ENCODE results near the gene RAB26. TPM values are rescaled to one million over a fixed set of nuclear protein-coding genes. Genes with fewer than 3 reads are reported as not detected.

The RAB26 gene
- total and polyA plus RNA-seq, 2 donors from 2014 or later = 1.5 to 3.0 TPM

DNA sequence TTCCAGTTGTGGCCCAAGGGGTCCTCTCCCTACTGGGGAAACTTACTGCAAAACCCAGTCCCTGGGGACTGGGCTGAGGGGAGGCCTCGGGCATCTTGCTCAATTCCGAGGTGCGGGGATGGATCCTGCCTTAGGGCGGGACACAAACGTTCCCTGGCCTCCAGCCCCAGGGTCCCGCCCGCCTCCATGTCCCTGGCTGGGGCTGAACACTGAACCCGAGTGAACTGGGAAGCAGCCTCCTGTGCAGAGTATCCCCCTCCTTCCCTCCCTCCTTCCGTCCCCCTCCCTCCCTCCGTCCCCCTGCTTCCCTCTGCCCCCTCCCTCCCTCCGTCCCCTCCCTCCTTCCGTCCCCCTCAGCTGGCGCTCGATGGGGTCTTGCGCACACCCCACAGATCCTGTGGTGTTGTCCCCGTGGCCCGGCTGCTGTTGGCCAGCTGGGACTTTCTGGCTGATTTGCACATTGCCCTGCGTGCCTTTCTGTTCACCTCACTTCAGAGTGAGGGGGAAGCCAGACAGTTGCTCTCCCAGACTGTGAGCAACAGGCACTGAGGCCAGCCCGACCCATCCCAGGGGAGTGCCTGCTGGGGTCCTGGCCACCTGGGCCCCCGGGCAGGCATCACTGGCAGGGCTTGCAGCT, 12.6 kb downstream of the RAB26 start:
- H3K36me3 ChIP-seq (ENCODE audit: control insufficient read depth in 2 of 3, insufficient read depth in 3 of 3, low read length in 3 of 3) = peaks cover 0 to 3% (median 0%) of the 10 kb centered on the region in 3 donors
- H3K9ac ChIP-seq (ENCODE audit: low read length in 3 of 3) = no peak overlapping the region
- DNase-seq = no peak
- no peak overlapping the region for H3K4me3 ChIP-seq (ENCODE audit: low read length in 3 of 3)
- no peak for FAIRE-seq
- peaks cover 0 to 24% (median 0%) of the 10 kb centered on the region in 3 donors for H3K4me1 ChIP-seq (ENCODE audit: control insufficient read depth in 2 of 3, insufficient read depth in 2 of 3, low read depth in 1 of 3, low read length in 3 of 3)
- H3K27me3 ChIP-seq (ENCODE audit: control insufficient read depth, insufficient read depth, low read length) = no peaks in the 10 kb centered on the region
- intact Hi-C loops (cut with DNase I) = no loop called here
- no peak overlapping the region for H3K27ac ChIP-seq (ENCODE audit: low read depth in 2 of 2, low read length in 2 of 2)
- no peaks in the 10 kb centered on the region for H3K9me3 ChIP-seq (ENCODE audit: control insufficient read depth in 2 of 3, insufficient read depth in 1 of 3, low read length in 3 of 3)
- TF ChIP-seq, protein P1, sequence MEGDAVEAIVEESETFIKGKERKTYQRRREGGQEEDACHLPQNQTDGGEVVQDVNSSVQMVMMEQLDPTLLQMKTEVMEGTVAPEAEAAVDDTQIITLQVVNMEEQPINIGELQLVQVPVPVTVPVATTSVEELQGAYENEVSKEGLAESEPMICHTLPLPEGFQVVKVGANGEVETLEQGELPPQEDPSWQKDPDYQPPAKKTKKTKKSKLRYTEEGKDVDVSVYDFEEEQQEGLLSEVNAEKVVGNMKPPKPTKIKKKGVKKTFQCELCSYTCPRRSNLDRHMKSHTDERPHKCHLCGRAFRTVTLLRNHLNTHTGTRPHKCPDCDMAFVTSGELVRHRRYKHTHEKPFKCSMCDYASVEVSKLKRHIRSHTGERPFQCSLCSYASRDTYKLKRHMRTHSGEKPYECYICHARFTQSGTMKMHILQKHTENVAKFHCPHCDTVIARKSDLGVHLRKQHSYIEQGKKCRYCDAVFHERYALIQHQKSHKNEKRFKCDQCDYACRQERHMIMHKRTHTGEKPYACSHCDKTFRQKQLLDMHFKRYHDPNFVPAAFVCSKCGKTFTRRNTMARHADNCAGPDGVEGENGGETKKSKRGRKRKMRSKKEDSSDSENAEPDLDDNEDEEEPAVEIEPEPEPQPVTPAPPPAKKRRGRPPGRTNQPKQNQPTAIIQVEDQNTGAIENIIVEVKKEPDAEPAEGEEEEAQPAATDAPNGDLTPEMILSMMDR (IDR thresholded peaks at IDR 0.05; ENCODE audit: borderline replicate concordance, extremely low read depth, insufficient read depth) = no peak

DNA sequence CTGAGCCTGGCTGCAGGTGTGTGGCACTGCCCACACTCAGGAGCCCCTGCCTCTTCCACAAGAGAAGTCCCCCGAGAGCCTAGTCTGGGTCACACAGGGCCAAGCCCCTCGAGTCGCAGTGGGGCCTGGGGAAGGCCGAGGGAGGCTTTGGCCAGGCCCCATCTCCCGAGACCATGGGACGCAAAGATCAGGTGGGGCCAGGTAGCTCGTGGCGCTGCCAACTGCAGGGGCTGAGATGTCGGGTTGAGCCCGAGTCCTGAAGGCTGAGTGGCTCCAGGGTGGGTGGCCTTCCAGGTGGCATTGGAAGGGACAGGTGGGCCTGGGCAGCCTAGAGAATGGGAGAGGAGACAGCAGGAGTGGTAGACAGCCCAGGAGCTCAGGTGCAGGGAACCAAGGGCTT, 13.5 kb downstream of the RAB26 start:
- intact Hi-C loops (cut with DNase I) = no loop called here
- Histone ChIP-seq H3K4me1 (ENCODE audit: control insufficient read depth in 2 of 3, insufficient read depth in 2 of 3, low read depth in 1 of 3, low read length in 3 of 3) (peaks cover 0 to 16% (median 0%) of the 10 kb centered on the region in 3 donors), H3K27ac (ENCODE audit: low read depth in 2 of 2, low read length in 2 of 2) (no peak overlapping the region), H3K4me3 (ENCODE audit: low read length in 3 of 3) (no peak overlapping the region), H3K36me3 (ENCODE audit: control insufficient read depth in 2 of 3, insufficient read depth in 3 of 3, low read length in 3 of 3) (peaks cover 0 to 3% (median 0%) of the 10 kb centered on the region in 3 donors), H3K27me3 (ENCODE audit: control insufficient read depth, insufficient read depth, low read length) (no peaks in the 10 kb centered on the region), H3K9me3 (ENCODE audit: control insufficient read depth in 2 of 3, insufficient read depth in 1 of 3, low read length in 3 of 3) (no peaks in the 10 kb centered on the region), H3K9ac (ENCODE audit: low read length in 3 of 3) (no peak overlapping the region)
- FAIRE-seq (no peak), DNase-seq (no peak)
- TF ChIP-seq, protein P1 (IDR thresholded peaks at IDR 0.05; ENCODE audit: borderline replicate concordance, extremely low read depth, insufficient read depth) = no peak

DNA sequence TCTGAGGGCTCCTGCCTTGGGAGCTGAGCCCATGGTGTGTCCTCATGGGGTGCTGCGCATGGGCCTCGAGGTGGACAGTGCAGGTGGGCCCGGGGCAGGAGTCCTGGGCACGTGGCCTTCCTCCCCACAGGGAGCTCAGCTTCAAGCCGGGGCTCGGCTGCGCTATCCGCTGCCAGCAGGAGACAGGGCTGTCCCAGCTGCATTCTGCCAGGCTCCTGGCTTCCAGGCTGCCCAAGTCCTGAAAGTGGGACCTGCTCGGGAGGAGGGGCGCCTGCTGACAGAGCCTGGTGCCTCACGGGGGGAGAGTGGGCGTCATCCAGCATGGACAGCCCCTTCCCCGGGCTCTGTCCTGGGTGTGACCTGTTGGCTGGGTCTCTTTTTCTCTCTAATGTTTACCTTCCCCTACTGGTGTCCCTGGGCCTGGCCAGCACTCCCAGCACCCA, 14.3 kb downstream of the RAB26 start:
- Histone ChIP-seq H3K27ac (ENCODE audit: low read depth in 2 of 2, low read length in 2 of 2) (no peak overlapping the region), H3K36me3 (ENCODE audit: control insufficient read depth in 2 of 3, insufficient read depth in 3 of 3, low read length in 3 of 3) (peaks cover 0 to 3% (median 0%) of the 10 kb centered on the region in 3 donors), H3K9ac (ENCODE audit: low read length in 3 of 3) (no peak overlapping the region), H3K27me3 (ENCODE audit: control insufficient read depth, insufficient read depth, low read length) (no peaks in the 10 kb centered on the region), H3K9me3 (ENCODE audit: control insufficient read depth in 2 of 3, insufficient read depth in 1 of 3, low read length in 3 of 3) (no peaks in the 10 kb centered on the region), H3K4me3 (ENCODE audit: low read length in 3 of 3) (no peak overlapping the region), H3K4me1 (ENCODE audit: control insufficient read depth in 2 of 3, insufficient read depth in 2 of 3, low read depth in 1 of 3, low read length in 3 of 3) (peaks cover 0 to 8% (median 0%) of the 10 kb centered on the region in 3 donors)
- FAIRE-seq = no peak
- TF ChIP-seq, protein P1 (IDR thresholded peaks at IDR 0.05; ENCODE audit: borderline replicate concordance, extremely low read depth, insufficient read depth) = no peak
- intact Hi-C loops (cut with DNase I) = no loop called here
- no peak for DNase-seq
